A673 (cell line): ENCODE data around the gene CAMK1D.

Experiments used
- CTCF ChIP-seq: fragments of 300-800, 200-600 bp; sonication (generic); conservative IDR thresholded peaks from 2 replicates; pipeline ENCODE4 v1.5.1; 2017; ENCODE audit warnings: low read depth, mild to moderate bottlenecking, antibody characterized with exemption, low read length, moderate library complexity, mixed read lengths
- EZH2 ChIP-seq: fragments of 200-600 bp; sonication (generic); IDR thresholded peaks from 2 replicates; pipeline ENCODE4 v1.6.1; 2017; ENCODE audit warnings: borderline replicate concordance, low read depth, mild to moderate bottlenecking, mixed read lengths, antibody characterized with exemption, low read length; ENCODE audit not compliant: poor library complexity, severe bottlenecking

- TF ChIP-seq CTCF (no peak), EZH2 (no peak)
Observed at GRCh38 chr10:12533151-12533550, 183.8 kb downstream of the CAMK1D start.
